D341Med (cell line): ENCODE data around the gene PODXL2.
A peak's percentile ranks its signal among the peaks of the same experiment; 100 is the strongest.
"Not testable (repeated sequence)": the region's sequence is repeated elsewhere in the genome, so short reads cannot be mapped to it uniquely, and the experiment has no call there.

Experiments used
- DNase-seq: peaks from one replicate; pipeline ENCODE4 v3.0.0; 2012; ENCODE audit warnings: low spot score

The PODXL2 gene

DNA sequence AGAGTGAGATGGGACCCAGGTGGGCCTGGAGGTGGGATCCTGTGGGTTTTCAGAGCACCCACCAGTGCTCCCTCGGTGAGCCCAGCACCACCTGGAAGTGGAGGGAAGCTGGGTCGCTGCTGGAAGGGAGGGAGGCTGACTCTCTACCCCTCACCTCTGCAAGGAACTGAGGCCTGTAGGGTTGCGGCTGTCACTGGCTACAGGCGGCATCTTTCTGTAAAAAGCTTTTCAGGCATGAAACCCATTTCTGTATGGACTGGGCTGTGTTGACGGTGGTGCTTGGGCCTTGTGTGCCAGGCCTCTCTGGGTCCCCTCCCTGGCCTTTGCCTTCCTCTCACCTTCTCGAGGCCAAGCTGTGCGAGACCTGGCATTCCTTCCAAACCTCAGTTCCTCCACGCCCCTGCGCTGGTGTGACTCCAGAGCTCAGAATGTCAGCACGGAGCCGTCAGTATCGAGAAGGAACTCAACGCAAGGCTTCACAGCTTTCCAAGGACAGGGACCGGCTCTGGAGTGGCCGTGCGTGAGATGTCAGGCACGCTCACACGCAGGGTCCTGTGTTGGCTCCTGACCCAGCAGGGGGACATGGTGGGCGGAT lies 60.4 kb downstream of the PODXL2 start:
- DNase-seq: no peak

DNA sequence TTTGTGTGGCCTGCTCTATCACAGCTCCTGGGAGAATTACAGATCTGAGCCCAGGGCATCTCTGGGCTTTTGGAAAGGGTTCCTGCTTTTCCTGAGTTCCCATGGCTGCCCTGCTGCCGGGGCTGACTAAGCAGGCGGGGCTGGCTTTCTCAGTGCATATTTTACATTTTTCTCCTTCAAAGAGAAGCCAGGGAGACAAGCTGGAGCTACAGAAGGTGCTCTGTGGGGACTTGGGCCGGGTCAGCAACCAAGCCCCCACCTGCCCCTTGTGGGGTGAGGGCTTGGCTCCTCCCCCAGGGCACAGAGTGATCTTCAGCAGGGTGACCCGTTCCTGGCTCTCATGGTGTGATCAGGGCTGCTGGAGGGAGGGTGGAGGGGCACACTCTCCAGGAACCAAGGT lies 61.1 kb downstream of the PODXL2 start:
- DNase-seq: no peak

DNA sequence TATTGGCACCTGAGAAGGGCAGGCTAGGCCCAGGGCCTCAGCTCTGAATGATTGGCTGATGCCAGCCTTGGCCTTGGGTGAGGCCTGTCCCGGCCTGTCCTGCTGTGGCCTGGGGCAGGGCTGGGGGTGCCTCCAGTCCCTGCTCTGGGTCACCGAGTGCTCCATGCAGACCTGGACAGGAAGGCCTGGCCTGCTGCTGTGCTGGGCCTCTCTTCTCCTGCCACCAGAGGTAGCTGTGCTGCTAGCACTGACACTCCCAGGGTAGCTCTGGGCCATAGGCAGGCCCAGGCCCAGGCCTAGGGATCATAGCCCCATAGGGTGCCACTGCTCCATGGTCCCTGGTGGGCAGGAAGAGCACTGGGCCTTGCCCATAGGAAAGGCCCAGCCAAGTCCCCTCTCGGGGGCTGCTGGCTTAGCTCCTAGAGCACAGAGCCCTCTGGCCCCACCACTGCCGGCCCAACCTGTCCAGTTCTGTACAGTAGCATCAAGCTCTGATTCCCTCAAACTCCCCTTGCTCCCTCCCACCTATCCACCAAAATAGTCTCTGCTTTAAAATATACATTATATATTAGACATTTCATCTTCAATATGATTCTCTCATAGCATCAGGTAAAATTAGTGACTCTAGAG lies 62.0 kb downstream of the PODXL2 start:
- peak; percentile 72 for DNase-seq

DNA sequence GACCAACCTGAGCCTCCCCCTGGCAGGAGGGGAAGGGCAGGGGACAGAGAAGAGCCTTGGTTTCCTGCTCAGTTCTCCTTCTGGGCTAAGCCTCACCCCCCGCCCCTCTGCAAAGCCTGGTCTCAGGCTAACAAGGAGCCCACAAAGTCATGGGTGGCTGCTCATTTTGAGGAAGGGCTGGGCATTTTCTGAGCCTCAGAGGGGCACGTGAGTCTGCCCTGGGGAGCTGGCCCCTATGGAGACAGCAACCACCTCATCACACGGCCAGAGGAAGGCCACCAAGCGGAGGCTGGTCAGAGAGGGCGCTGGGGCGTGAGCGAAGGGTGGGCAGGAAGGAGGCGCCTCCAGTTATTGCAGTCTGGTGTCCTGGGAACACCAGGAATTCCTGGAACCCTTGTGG lies 62.5 kb downstream of the PODXL2 start:
- no peak for DNase-seq

DNA sequence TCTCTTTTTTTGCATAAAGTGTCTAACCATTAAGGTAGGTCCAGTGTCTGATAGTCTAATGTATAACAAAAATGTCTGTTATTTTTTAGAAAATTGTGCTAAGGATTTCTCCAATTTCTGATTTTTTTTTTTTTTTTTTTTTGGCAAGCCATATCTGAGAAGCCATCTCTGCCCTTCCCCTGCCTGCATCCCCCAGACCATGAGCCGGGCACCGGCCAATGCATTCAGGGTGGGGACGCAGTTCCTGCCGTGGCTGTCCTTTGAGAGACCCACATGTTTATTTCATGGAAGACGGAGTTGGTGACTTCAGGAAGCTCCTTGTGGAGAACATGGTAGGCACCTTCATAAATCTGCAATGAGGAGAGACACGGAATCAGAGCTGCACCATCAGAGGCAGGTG lies 63.0 kb downstream of the PODXL2 start:
- no peak for DNase-seq

DNA sequence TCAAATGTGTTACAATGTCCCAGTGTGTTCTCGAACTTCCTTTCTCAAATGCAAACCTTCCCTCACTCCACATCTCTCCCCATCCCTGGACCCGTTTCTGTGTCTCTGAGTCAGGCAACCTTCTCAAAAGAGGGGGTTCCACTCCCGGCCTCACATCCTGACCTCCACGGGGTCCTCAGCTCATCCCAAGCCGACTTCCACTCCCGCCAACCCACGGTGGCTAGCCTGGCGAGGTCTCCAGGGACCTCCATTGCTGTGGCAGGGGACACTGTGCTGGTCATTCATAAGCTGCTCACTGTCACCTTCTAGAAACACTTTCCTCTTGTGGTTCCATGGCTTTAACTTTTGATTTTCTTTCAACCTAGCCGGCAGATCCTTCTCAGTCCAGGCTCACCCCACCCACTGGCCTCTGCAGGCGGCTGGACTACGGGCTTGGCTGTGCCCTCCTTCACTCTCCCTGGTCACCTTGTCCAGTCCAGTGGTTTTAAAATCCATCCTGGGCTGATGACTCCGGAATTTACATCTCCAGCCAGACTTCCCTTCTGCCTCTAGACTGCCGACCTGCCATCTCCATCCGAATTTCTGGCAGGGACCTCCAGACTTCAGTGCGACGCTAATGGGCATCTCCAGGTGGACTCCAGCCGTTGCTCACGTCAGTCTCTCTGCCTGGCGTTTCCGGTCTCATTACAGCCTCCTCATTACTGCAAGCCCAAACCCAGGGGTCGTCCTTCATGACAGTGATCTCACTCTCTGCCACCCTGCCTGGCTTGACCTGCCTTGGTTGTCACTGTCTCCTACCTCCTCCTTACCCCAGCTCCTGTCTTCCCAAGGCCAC lies 63.7 kb downstream of the PODXL2 start:
- no peak for DNase-seq

DNA sequence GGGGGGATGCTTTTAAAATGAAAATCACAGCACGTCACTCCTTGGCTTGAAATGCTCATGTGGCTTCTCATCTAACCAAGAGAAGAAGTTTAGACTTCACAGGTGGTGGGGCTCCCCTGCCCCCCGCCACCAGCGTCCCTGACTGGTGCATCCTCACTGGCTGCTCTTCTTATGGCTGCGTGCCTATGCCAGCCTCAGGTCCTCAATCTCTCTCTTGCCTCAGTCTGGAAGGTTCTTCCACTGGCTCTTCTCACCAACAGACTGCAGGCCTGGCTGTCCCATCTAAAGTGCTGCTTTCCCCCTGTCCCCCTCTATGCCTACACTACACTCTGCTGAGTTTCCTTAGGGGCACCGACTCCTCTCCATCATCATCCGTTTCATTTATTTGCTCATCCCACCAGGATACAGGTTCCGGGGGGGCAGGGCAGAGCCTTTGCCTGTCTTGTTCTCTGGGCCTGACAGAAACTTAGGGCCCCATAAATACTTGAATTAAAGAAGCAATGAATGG lies 64.4 kb downstream of the PODXL2 start:
- no peak for DNase-seq

DNA sequence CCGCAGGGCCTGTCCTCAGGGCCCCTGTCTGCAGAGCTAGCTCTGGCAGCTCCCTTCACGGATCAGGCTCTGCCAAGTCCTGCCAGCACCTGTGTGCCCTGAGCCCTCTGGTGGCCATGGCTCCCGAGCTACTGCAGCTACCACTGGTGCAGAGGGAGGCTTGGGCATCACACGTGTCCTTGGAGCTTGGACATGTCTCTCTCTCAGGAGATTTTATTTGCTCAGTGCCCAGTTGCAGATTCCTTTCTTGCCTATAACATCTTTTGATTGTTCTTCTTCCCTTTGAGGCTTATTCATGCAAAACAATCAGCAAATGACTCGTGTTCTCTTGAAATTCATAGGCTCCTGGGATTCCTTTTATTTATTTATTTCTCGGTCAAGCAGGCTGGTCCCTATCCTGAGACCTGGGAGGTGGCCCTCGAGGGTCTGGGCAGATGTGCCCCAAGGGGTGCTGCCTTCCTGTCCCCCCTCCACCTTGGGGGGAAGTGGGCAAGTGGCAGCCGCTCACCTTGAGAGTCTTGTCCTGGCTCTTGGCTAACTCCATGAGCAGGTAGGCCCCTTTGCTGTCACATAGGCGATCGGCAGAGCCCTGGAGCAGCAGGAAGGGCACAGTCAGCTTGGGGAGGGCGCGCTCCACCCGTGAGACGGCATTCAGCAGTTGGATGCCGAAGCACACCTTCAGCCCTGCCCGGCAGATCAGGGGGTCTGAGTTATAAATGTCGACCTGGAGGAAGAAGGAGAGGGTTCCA lies 65.7 kb downstream of the PODXL2 start:
- DNase-seq: peak; percentile 76

DNA sequence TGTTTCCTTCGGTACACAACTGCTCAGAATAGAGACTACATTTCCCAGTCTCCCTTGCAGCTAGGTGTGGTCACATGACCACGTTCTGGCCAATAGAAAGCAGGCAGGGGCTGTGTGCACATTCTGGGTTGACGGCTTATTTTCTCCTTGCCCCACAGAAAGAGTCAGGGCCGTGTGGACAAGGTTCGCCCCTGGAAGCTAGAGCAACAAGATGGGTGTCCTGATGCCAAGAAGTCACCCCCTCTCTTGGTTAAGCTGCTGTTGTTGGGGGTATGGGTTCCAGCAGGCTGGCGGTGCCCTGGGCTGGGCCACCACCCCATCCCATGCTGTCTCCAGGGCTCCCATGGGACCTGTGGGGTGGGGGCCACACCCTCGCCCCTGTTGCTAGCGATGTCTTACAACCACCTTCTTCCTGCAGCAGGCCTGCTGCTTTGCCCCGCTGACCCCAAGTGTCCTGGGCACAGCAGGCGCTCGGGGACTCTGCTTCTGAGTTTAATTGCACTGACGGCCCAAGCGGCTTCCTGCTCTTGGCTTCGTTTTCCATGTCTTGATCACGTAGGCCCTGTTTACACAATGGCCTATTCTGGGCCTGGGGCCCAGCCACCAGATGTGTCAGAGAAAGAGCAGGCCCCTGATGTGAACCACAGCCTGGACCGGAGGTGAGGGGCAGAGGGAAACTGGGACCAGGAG lies 68.7 kb downstream of the PODXL2 start:
- DNase-seq: peak; percentile 85

DNA sequence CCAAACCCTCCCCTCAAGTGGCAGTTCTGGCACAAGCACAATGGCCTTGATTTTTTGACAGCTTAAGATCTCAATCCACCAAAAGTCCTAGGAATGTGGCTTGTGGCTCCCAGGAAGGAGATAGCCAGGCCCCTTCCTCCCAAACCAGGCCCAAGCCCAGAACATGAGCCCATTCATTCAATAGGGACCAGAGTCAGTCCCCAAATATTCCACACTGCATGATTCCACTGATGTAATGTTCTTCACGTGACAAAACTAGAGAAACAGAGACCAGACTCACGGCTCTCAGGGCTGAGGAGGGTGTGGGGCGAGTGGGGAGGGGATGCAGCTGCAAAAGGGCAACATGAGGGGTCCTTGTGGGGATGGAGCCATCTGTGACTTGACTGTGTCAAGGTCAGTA lies 69.3 kb downstream of the PODXL2 start:
- DNase-seq: no peak

DNA sequence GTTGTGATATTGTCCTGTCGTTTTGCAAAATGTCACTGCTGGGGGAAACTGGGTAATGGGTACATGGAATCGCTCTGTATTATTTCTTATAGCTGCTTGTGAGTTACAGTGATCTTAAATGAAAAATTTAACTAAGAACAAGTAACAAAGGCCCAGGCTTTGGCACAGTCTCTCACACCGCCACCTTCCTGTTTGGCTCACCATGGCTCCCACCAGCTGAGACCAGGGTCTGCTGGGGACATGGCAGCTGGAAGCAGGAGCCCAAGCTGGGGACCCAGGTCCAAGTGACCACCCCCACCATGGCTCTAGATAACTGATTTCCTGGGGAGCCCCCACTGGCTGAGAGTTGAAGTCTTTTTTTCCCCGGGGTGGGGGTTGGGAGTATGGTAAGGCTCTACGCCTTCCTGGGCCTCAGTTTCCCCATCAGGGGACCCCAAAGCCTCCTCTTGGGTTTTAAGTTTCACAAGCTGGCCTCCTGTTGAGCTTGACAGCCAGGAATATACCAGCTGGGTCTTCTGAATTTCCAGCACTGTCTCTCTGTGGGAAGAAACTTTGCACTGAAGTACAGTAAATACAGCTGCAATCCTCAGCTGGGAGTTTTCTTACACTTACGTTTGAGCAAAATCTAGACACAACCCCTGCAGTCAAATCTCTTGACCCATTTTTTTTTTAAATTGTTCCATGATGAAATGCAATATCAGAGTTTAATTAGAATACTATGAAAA lies 69.9 kb downstream of the PODXL2 start:
- no peak for DNase-seq

DNA sequence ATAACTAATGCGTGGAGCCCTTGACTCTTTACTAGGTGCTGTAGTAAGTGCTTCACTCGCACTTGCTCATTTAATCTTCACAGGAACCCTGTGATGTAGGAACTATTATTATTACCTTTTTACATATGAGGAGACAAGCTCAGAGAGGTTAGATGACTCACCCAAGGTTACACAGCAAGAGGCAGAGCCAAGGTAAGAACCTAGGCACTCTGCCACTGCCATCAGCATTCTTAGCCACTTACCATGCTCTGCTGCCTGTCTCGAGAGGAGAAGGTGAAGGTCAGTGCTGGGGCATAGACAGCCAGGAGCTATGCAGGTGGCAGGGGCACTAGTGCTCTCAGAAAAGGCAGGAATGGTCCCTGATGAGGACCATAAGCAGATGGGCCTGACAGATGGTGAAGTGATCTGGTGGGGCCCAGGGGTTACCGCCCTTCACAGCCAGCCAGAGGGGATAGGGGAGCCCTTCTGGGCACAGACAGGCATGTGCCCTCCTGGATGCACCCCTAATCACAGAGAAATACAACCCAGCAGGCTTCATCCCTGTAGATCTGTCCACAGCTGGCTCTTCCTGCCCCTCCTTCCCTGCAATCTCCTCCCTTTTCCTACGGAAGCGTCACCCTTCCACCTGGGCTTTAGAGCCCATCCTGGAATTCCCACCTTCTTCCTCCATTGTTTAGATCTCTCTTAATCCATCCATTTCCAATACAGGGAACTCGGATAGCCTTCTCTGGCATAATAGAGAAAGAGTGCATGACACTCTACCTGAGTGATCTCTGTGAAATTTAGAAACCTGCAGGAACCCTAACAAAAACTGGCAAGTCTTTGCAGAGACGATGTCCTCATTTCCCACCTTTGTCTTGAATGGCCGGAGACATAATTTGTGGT lies 70.7 kb downstream of the PODXL2 start:
- no peak for DNase-seq

DNA sequence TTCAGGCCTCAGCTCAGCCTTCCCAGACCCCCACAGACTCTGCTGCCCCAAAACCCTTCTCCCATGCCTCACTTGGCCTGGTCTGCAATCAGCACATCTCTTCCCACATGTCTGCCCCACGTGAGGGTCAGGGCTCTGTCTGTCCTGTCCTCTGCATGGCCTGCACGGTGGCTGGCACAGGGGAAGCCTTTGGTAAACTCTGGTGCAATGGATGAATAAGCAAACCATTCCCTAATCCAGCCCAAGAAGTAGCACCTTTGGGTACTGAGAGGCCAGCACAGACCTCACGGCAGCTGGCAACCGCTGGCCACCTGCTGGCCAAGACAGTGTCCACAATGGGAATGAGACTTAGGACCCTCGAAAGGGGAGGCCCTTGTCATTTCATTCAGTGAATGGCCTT lies 71.4 kb downstream of the PODXL2 start:
- DNase-seq: no peak

DNA sequence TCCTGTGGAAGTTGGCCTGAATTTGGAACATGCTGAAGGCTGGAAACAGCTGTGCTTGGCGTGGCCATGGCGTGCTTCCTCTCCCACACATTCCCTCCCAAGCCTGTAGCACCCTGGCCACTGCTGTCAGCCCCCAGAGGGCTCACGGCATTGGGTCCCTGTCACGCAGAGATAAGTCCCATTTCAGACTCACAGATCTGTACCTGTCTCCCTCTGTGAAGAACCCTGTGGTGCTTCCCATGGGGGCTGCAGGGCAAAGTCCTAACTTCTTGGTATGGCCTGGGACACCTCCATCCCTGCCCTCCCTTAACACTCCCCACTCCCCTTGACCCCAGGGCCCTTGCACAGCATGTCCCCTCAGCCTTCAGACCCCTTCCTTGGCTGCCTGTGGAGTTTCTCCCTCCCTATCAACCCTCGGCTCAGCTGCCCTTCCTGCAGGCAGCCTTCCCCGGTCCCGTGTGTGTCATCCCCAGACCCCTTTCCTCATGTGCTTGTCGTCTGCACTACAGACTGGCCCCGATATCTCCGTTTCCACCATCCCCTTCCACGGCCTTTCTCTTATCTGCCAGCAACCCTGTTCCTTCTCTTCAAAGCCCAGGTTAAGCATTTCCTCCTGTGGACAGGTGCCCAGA lies 72.4 kb downstream of the PODXL2 start:
- DNase-seq: no peak

DNA sequence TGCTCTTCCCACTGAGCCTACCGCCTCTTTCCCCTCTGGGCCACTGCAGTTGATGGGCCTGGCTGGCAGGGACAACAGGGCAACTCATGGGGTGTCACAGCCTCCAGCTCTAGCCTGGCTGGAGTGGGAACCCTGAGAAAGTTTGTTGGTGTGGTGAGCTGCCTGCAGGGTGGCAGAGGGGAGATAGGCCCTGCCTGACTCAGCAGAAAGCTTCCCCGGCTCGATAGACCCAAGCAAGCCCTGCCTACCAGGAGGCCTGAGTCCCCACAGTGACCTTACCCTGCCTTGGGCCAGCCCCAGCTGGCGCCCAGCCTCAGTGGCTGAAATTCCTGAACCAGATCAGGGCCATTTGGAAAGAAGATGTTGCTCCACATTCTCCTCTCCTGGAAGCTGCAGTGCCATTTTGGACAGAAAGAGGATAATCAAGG lies 73.2 kb downstream of the PODXL2 start:
- DNase-seq: no peak

DNA sequence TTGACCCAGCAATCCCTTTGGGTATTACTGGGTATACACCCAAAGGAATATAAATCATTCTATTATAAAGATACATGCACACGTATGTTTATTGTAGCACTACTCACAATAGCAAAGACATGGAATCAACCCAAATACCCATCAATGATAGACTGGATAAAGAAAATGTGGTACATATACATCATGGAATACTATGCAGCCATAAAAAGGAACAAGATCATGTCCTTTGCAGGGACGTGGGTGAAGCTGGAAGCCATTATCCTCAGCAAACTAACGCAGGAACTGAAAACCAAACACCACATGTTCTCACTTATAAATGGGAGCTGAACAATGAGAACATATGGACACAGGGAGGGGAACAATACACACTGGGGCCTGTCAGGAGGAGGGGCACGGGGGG lies 75.9 kb downstream of the PODXL2 start:
- DNase-seq: not testable (repeated sequence)

DNA sequence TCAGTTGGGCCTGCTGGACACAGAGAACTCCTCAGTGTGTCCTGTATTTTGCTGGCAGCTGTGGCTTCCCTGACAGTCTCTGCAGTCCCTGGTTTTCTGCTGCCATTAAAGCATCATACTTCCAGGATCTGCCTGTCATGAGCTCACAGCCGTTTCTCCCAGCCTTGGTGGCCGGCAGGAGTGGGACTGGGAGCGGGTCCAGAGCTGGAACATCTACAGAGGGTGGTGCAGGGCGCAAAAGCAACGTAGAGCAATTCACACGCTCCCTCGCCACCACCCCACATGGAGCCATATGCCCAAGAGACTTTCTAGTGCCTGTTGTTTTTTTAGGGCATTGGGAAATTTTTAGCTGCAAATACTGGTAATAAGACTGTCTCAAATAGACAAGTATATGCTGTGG lies 77.3 kb downstream of the PODXL2 start:
- DNase-seq: no peak

DNA sequence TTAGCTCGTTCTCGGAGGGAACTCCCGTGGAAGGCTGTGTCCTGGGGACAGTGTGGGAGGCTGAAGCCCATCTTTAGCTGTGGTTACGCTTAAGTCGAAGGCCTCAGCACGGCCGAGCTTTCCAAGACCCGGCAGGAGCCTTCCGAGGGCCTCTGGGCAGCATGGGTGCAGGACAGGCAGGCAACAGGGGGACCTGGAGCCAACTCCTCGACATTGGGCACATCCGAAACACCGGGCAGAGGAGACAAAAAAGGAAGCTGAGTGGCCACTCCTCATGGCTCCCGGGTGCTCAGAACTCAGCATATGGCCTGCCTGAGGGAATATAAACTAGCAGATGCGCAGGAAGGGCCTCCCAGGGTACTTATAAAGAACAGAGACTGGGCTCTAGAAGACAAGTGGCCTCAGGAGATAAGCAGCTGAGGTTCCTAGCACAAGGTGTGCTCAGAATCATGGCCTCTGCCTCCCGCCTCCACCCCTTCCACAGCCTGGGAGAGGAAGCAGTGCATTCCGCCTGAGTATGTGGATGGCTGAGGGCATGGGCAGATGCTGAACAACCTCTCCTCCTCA lies 77.9 kb downstream of the PODXL2 start:
- no peak for DNase-seq

DNA sequence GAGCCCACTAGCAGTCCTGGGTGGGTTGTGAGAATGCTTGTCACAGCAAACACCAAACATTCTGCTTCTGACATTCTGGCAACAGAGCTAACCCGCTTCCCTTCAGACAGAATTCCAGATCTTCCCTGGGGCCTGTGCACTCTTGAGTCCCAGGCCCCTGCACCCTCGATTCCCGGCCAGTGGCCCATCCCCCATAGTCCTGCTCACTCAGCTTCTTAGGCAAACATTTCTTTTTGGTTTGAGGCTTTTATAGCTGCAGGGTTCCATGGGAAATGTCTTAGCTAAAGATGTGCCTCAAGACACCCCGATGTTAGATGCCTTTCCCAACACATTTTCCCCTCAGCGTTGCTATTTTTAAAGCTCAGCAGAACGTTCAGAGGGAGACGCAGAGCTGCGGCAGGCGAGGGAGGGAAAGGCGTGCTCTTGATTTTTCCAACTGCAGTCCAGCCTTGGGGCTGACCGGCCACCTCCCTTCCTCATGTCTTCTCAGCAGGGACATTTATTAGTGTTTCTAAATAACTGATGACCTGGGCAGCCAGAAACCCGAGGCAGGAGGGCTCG lies 78.9 kb downstream of the PODXL2 start:
- no peak for DNase-seq
